ENCODE data around the gene SLITRK3. TPM values are rescaled to one million over a fixed set of nuclear protein-coding genes. Genes with fewer than 3 reads are reported as not detected.

SLITRK3 gene
- total RNA-seq: under 1 TPM in 2 of 4 donors, not detected in 2; 0.16 to 0.19 TPM

- DNase-seq (ENCODE audit: low spot score) (no peak), ATAC-seq (ENCODE audit: low FRiP score) (peak; percentile 22)
- no peak for TF ChIP-seq CTCF (IDR thresholded peaks at IDR 0.05)
These were observed at the start of gene SLITRK3 for GRCh38 chr3:165195640-165196576. Gene SLITRK3, minus strand, starts transcription at chr3:165196384. Its CDS starts 5,554 bp downstream, at chr3:165190830.

- ATAC-seq (ENCODE audit: low FRiP score) (no peak), DNase-seq (ENCODE audit: low spot score) (no peak)
- TF ChIP-seq CTCF (IDR thresholded peaks at IDR 0.05): no peak
These were observed 47.4 kb upstream of the SLITRK3 start for GRCh38 chr3:165243597-165243996.

DNA sequence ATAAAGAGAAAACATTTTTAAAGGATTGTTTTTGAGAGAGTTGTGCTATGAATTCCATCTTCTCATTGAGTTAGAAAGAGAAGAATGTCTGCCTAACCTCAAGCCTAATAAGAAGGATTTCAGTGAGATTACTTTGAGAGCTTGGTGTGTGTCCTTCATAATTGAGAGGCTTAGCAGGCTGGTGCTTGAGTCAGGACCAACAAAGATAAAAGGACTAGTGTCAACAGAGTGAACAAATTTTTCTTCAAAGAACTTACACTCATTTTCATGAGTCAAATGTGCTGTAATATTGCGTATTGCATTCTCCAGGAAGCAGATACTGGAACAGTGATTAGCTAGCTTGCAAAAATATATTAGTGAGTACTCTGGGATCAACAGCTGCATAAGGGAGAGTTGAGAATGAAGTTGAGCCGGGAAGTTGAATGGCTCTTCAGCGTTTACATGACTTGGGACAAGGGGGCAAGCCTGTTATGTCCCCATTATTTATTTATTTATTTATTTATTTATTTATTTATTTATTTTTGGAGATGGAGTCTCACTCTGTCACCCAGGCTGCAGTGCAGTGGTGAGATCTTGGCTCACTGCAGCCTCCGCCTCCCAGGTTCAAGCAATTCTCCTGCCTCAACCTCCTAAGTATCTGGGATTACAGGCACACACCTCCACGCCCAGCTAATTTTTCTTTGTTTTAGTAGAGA, 37.5 kb upstream of the SLITRK3 start:
- DNase-seq (ENCODE audit: low spot score) (no peak), ATAC-seq (ENCODE audit: low FRiP score) (no peak)
- no peak for TF ChIP-seq CTCF (IDR thresholded peaks at IDR 0.05)

DNA sequence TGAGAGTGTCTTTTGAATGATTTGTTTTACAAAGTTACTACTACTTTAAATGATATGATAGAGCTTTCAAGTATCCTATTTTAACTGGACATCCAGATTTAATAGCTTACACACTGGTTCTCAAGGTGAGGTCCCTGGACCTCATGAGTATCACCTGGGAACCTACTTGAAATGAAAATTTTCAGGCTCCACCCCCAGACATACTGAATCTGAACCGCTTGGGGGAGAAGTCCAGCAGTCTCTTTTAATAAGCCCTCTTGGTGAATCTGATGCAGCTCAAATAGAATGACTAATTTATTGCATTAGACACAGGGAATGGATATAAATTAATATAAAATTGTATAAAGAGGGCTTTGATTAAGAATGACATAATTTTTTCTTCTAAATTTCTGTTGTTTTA, 29.4 kb upstream of the SLITRK3 start:
- DNase-seq (ENCODE audit: low spot score): no peak
- TF ChIP-seq CTCF (IDR thresholded peaks at IDR 0.05): no peak
- ATAC-seq (ENCODE audit: low FRiP score): no peak

- no peak for ATAC-seq (ENCODE audit: low FRiP score)
- no peak for DNase-seq (ENCODE audit: low spot score)
- TF ChIP-seq CTCF (IDR thresholded peaks at IDR 0.05): no peak
These were observed 21.6 kb upstream of the SLITRK3 start for GRCh38 chr3:165217739-165218138.

- ATAC-seq (ENCODE audit: low FRiP score) (no peak), DNase-seq (ENCODE audit: low spot score) (no peak)
- TF ChIP-seq CTCF (IDR thresholded peaks at IDR 0.05): no peak
These were observed 16.4 kb upstream of the SLITRK3 start for GRCh38 chr3:165212580-165212979.
